DMS114 treated with DMSO at 0.1 percent for 48 hours (cell line): ENCODE data around the gene GHRHR.

Experiments
- DNase-seq: peaks from one replicate; lab custom pipeline; 2025; ENCODE audit not compliant: unreplicated experiment; lab: John Stamatoyannopoulos, UW

GHRHR gene

GRCh38 chr7:30927559-30927958 lies 36.2 kb upstream of the GHRHR start:
- DNase-seq, result no peak

GRCh38 chr7:30928254-30928872 lies 35.4 kb upstream of the GHRHR start:
- DNase-seq, result no peak

GRCh38 chr7:30929686-30930085 lies 34.1 kb upstream of the GHRHR start:
- DNase-seq, result no peak

- DNase-seq, result no peak
Observed at GRCh38 chr7:30930621-30931020, 33.1 kb upstream of the GHRHR start.

GRCh38 chr7:30931161-30931928 lies 32.4 kb upstream of the GHRHR start:
- DNase-seq, result no peak

GRCh38 chr7:30931929-30932540 lies 31.7 kb upstream of the GHRHR start:
- no peak for DNase-seq

GRCh38 chr7:30932562-30932961 lies 31.2 kb upstream of the GHRHR start:
- DNase-seq, result no peak

- DNase-seq, result no peak
Observed at GRCh38 chr7:30933124-30933974, 30.4 kb upstream of the GHRHR start.

- no peak for DNase-seq
Observed at GRCh38 chr7:30934225-30934624, 29.5 kb upstream of the GHRHR start.

GRCh38 chr7:30934732-30935568 lies 28.8 kb upstream of the GHRHR start:
- no peak for DNase-seq

GRCh38 chr7:30935569-30935877 lies 28.2 kb upstream of the GHRHR start:
- no peak for DNase-seq

GRCh38 chr7:30936650-30937245 lies 27.0 kb upstream of the GHRHR start:
- no peak for DNase-seq

- DNase-seq, result no peak
Observed at GRCh38 chr7:30937416-30937815, 26.3 kb upstream of the GHRHR start.

GRCh38 chr7:30938435-30939316 lies 25.1 kb upstream of the GHRHR start:
- DNase-seq, result peak; percentile 66

- no peak for DNase-seq
Observed at GRCh38 chr7:30941582-30942323, 22.0 kb upstream of the GHRHR start.

- DNase-seq, result no peak
Observed at GRCh38 chr7:30950197-30950596, 13.6 kb upstream of the GHRHR start.

- no peak for DNase-seq
Observed at GRCh38 chr7:30954914-30955313, 8.8 kb upstream of the GHRHR start.

- DNase-seq, result no peak
Observed at GRCh38 chr7:30956704-30957103, 7.0 kb upstream of the GHRHR start.

GRCh38 chr7:30965372-30965771 lies 1.6 kb downstream of the GHRHR start:
- DNase-seq, result no peak
